Measurements from ENCODE around the gene ZNF296. TPM values are rescaled to one million over a fixed set of nuclear protein-coding genes. Genes with fewer than 3 reads are reported as not detected.
A peak's percentile ranks its signal among the peaks of the same experiment; 100 is the strongest.

The ZNF296 gene
- total RNA-seq, 1 experiment from 2014 or later: 3.7 TPM

- Histone ChIP-seq H3F3A (ENCODE audit: insufficient read depth, low read depth) (peaks cover 23% of the 10 kb centered on the region), H3K4me3 (peak within 1 kb of the TSS; percentile 80), H3K79me2 (ENCODE audit: low read depth) (peaks cover 49% of the 10 kb centered on the region), H3K27ac (peak within 1 kb of the TSS; percentile 50), H3K36me3 (ENCODE audit: low read depth) (0 out of 2 replicates have a peak, but pooled peaks cover 4% of the 10 kb centered on the region), H4K20me1 (ENCODE audit: insufficient read depth) (peaks cover 35% of the 10 kb centered on the region), H2AFZ (peak within 1 kb of the TSS; percentile 89), H3K4me1 (replicated peaks; ENCODE audit: insufficient read depth) (peaks cover 18% of the 10 kb centered on the region), H3K27me3 (ENCODE audit: insufficient read depth, low read depth) (no peaks in the 10 kb centered on the region), H3K9me3 (ENCODE audit: insufficient read depth, low read depth) (no peaks in the 10 kb centered on the region), H3K9me2 (ENCODE audit: insufficient read depth) (no peaks in the 10 kb centered on the region), H3K4me2 (peak within 1 kb of the TSS; percentile 88)
- DNase-seq: peak; percentile 90 to 94
- BruUV-seq (replicated peaks): no TSS peak
- intact Hi-C loops (cut with micrococcal nuclease; ENCODE audit: unreplicated experiment): loop anchor here (1.0 to 10.0 kb wide), 6 partner anchors 14 to 312 kb away; partner anchors contain the start of genes BLOC1S3, EXOC3L2, GEMIN7 and POLR1G
- TF ChIP-seq, protein P1, sequence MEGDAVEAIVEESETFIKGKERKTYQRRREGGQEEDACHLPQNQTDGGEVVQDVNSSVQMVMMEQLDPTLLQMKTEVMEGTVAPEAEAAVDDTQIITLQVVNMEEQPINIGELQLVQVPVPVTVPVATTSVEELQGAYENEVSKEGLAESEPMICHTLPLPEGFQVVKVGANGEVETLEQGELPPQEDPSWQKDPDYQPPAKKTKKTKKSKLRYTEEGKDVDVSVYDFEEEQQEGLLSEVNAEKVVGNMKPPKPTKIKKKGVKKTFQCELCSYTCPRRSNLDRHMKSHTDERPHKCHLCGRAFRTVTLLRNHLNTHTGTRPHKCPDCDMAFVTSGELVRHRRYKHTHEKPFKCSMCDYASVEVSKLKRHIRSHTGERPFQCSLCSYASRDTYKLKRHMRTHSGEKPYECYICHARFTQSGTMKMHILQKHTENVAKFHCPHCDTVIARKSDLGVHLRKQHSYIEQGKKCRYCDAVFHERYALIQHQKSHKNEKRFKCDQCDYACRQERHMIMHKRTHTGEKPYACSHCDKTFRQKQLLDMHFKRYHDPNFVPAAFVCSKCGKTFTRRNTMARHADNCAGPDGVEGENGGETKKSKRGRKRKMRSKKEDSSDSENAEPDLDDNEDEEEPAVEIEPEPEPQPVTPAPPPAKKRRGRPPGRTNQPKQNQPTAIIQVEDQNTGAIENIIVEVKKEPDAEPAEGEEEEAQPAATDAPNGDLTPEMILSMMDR (conservative IDR thresholded peaks at IDR 0.05): peak; percentile 44; the same call in 1 of the 2 replicates
- no peak for TF ChIP-seq EZH2 (IDR thresholded peaks at IDR 0.05; ENCODE audit: low read depth)
- CTCF ChIA-PET: interaction anchor here (0.6 kb wide), 1 partner anchor 193 kb away, joined by 3 read pairs; no protein-coding TSS in a partner anchor
- POLR2A ChIA-PET (ENCODE audit: unreplicated experiment): interaction anchor here (0.6 to 0.7 kb wide), 2 partner anchors 400 to 1758 kb away, joined by 3 to 4 read pairs; partner anchors contain the start of gene AP2S1
Observed at GRCh38 chr19:45092747-45093678, 16.7 kb upstream of the ZNF296 start, which contains the start of gene PPP1R37. TSS of gene PPP1R37 (plus strand) at chr19:45093179. CDS start at chr19:45093326, 147 bp downstream.

DNA sequence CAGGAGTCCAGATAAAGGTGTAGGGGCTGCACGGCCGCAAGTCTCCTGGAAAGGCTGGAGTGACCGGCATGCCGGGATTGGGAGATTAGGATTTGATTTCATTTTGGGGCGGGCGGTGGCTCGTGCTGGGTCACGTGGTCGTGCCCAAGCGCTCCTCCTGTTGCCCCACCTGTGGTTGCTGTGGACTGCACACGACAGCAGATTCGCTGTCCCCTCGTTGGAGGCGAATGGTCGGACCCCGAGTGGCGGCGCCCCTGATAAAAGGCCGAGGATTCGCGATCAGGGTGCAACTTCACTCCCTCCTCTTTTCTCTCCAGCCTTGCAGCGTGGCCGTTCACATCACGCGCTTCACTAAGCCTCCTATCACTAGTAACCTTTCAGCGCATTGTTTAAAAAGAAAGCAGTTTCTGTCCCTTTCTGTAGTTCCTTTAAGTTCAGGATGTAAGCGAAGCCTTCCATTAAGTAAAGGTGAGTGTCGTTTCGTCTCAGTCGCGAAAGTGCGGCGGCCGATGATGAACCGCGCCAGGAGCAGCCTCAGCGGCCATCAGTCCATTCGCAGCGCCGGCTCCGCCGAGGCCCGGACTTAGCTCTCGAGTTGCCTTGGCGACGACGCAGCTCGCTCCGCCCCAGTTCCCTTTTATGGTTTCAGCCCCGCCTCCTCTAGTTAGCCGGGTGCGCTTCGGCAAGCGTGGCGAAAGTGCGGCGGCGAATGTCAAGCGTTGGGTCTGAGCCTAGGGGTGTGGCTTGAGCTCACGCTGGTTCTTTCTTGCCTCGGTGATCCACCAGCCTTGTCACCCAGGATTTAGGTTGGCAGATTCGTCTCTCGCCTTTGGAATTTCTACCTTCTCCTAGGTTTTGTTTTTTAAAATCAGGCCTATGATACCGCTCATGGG, 15.0 kb upstream of the ZNF296 start:
- peaks cover 28% of the 10 kb centered on the region for H3F3A ChIP-seq (ENCODE audit: insufficient read depth, low read depth)
- peaks cover 30% of the 10 kb centered on the region for H4K20me1 ChIP-seq (ENCODE audit: insufficient read depth)
- H3K27ac ChIP-seq: peak overlapping the region; percentile 50
- peak overlapping the region; percentile 80 for H3K4me3 ChIP-seq
- no peaks in the 10 kb centered on the region for H3K9me2 ChIP-seq (ENCODE audit: insufficient read depth)
- H2AFZ ChIP-seq: peak overlapping the region; percentile 89
- CTCF ChIA-PET: interaction anchor here (0.6 kb wide), 1 partner anchor 254 kb away, joined by 5 read pairs; no protein-coding TSS in a partner anchor
- peaks cover 4% of the 10 kb centered on the region; the same call in 1 of the 2 replicates for H3K36me3 ChIP-seq (ENCODE audit: low read depth)
- DNase-seq: peak; percentile 91 to 98
- intact Hi-C loops (cut with micrococcal nuclease; ENCODE audit: unreplicated experiment): loop anchor here (5.0 to 10.0 kb wide), 3 partner anchors 61 to 314 kb away; partner anchors contain the start of genes EXOC3L2, POLR1G and PPP1R13L
- TF ChIP-seq, protein P1 (conservative IDR thresholded peaks at IDR 0.05): no peak
- BruUV-seq (replicated peaks): no TSS peak
- H3K4me1 ChIP-seq (replicated peaks; ENCODE audit: insufficient read depth): peaks cover 12% of the 10 kb centered on the region
- peak overlapping the region; percentile 88 for H3K4me2 ChIP-seq
- no peaks in the 10 kb centered on the region for H3K9me3 ChIP-seq (ENCODE audit: insufficient read depth, low read depth)
- H3K79me2 ChIP-seq (ENCODE audit: low read depth): peaks cover 38% of the 10 kb centered on the region
- POLR2A ChIA-PET (ENCODE audit: unreplicated experiment): interaction anchor here (0.5 to 1.3 kb wide), 7 partner anchors 16 to 238 kb away, joined by 3 to 7 read pairs (median 5); partner anchors contain the start of genes CLASRP and TRAPPC6A
- H3K27me3 ChIP-seq (ENCODE audit: insufficient read depth, low read depth): no peaks in the 10 kb centered on the region

Data from PC-9 (cell line).